HG03025 (cell line): ENCODE measurements around the gene KDM8.
A peak's percentile ranks its signal among the peaks of the same experiment; 100 is the strongest.
"Not testable (repeated sequence)": the region's sequence is repeated elsewhere in the genome, so short reads cannot be mapped to it uniquely, and the experiment has no call there.

Source experiments
- ATAC-seq: cut with Tn5 transposase; IDR thresholded peaks from one replicate; pipeline ENCODE4 v1.9.1; 2021; ENCODE audit warnings: mild to moderate bottlenecking, moderate library complexity; ENCODE audit not compliant: unreplicated experiment, low FRiP score

KDM8 gene

DNA sequence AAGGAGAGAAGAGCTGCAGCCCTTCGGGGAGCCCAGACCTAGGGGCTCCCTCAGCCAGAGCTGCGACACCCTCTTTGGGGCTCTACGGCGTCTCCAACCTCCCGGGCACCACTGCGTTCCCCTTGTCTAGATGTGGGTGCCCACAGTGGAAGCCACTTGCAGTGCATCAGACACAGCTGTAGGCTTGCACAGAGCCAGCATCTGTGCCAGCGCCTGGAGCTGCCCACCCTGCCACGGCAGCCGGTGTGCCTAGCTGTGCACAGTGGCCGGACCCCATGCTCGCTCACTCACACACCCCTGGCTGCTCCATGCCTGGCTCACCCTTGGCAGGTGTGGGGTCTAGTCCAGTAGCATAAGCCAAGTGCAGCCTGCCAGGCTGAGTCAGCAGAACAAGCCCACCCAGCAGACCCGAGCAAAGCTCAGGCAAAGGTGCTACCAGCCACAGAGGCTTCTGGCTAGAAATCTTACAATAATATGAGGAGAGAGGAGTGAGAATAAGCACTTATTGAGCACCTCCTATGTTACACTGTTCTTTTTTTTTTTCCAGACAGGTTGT lies 12.9 kb upstream of the KDM8 start:
- no peak for ATAC-seq

DNA sequence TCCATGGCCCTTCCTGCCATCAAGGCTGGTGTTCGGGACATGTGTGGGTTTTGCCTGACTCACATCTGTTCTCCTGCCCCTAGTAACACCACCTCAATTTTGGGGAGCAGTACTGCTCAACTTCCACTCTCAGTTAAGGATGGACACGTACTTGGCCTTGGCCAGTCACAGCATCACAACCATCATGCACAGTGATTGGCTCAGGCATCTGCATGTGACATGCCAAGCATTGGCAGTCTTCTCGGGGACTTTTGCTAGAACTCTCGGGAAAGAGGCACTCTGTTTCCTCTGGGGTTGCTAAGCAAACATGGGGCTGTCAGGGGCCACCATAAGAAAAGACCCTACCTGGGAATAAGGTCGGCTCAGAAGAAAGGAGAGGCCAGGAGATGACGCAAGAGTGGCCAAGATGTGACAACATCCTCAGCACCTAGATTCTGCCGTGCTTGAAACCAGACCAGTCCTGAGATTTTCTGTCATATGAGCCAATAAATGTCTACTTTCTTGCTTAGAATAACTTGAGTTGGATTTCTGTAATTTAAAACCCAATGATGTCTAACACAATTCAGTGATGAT lies 11.9 kb upstream of the KDM8 start:
- ATAC-seq: no peak

DNA sequence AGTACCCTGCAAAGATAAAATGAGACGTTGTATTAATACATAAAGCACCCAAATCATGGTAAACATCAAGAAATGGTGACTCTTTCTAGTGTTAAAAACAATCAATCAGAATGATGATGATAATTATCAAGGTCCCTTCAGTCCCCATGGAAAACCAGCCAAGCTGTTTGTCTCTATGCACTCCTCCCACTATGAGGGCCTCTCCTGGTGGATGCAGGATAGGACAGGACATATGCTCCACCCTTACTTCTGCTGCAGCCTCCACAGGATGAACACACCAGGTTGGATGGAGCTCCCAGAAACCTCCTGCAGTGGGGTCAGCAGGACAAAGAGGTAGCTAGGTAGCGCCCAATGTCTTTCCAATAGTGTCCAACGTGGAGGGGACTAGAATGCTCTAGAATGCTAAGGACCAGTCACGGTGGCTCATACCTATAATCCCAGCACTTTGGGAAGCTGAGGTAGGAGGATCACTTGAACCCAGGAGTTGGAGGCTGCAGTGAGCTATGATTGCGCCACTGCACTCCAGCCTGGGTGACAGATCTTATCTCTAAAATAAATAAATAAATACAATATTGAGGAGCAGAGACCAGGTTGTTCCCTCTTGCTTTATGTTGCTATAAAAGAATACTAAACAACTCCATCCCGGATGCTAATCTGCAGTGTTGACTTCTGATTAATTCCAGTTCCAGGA lies 9.9 kb upstream of the KDM8 start:
- ATAC-seq: no peak

DNA sequence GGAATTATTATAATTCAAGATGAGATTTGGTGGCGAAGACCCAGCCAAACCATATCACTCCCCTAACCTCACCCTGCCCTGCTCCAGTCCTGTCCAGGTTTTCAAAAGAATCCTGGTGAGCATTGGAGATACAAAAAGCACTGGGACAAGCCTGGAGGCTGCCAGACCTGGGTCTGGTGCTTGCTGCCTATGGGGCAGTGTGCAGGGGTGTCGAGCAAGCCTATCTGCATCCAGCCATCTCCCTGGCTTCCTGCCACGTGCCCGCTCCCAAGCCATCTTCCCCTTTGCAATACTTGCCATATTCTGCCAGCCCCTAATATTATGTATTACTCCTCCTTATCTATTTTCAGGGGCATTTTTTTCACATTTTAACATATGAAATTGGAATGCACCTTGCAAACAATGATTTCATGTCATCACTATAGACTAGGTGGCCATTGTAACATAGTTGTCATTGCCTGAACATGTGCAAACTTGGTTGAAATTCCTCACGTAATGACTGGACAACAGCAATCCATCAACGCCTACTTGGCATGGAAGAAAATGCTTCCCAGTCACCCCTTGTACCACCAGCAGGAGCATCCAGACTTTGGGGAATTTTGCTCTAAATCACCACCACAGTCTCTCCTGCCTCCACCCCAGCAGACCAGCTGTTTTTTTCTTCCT lies 8.1 kb upstream of the KDM8 start:
- no peak for ATAC-seq

DNA sequence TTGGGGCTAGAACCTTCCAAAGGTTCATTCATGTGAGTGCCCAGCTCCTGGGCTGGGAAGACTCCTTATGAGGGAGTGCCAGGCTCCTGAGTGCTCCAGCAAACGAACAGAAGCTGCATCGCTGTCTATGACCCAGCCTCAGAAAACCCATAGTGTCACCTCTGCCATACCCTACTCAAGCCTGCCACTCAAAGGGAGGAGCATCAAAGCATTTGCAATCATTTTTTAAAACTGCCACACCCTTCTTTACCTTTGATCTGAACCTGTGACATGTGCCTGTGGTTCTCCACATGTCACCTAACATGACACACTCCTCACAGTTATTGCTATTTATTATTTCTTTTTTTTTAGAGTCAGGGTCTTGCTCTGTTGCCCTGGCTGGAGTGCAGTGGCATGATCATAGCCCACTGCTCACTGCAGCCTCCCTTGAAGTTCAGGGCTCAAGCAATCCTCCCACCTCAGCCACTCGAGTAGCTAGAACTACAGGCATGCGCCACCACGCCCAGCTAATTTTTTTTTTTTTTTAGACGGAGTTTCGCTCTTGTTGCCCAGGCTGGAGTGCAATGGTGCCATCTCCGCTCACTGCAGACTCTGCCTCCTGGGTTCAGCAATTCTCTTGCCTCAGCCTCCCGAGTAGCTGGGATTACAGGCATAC lies 7.3 kb upstream of the KDM8 start:
- ATAC-seq: no peak

DNA sequence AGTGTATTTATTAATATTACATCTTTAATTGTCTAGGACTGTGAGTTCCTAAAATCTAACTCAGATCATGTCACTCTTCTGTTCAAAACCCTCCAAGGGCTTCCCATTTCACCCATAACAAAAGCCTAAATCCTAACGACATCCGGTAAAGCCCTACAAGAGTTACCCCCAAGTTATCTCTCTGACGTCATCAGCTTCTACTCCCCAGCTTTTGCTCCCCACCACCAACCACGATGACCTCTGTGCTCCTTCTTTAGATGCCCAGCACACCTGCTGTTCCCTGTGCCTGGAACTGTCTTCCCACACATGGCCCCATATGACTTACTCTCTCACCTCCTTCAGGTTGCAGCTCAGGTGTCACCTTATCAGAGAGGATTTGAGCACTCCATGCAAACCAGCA lies 6.3 kb upstream of the KDM8 start:
- ATAC-seq: no peak

DNA sequence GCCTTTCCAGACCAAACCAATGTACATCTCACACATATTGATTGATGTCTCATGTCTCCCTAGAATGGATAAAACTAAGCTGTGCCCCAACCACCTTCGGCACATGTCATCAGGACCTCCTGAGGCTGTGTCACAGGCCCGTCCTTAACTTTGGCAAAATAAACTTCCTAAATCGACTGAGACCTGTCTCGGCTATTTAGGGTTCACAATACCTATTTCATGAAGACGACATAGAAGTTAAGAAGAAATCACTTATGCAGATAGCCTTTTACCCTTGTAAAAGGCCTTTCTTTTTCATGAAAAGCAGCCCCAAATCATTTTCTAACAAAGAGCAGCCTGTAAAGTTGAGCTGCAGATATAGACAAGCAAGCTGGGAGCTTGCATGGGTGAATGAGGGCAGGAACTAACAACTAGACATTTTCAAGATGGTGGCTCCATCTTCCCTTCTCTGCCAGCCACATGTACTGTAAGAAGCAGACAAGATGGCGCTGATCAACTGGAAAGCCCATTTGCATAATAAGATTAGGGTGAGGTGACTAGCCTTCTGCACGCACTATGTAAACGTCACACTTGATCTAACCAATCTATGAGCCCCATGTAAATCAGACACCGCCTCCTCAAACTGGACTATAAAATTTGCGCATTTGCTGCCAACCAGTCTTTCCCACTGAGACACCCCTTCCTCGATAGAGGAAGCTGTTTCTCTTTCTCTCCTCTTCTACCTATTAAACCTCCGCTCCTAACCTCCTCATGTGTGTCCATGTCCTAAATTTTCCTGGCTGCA lies 4.7 kb upstream of the KDM8 start:
- ATAC-seq: no peak

DNA sequence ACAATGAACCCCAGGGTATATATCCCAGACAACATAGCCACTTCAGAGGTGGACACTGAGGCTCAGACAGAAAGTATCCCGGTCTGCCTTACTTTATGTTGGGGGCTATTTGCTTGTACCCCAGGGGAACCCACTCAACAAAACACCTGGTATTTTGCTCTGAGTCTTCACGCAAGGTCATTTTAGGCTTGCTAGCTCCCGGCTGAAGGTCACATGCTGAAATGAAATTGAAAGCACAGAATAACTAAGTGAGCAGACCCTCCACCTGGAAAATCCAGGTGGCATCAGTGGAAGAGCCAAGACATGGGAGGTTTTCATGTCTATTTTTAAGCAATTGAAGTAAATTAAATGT lies 4.1 kb upstream of the KDM8 start:
- ATAC-seq: no peak

DNA sequence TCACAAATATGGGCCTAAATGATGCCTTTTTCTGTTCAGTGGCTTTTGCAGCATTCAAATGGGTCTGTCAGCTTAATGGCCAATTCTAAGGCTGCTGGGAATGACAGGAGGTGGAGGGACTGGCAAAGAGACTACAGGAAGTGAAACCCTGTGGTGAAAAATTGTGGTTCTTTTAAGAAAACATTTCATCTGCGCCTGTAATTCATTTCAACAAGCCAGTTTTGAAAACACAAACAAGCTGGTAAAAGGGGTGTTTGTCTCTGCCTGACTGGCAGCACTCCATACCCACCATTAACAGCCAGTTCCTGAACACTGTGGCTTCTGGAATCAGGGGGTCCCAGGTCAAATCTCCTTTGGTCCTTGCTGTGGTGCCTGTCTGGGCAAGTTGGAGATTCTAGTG lies 3.6 kb upstream of the KDM8 start:
- ATAC-seq: no peak

DNA sequence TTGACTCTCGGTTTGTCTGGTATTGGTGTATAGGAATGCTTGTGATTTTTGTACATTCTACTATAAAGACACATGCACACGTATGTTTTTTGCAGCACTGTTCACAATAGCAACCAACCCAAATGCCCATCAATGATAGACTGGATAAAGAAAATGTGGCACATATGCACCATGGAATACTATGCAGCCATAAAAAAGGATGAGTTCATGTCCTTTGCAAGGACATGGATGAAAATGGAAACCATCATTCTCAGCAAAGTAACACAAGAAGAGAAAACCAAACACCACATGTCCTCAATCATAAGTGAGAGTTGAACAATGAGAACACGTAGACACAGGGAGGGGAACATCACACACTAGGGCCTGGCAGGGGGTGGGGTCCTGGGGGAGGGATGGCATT lies 2.4 kb upstream of the KDM8 start:
- ATAC-seq: not testable (repeated sequence)

DNA sequence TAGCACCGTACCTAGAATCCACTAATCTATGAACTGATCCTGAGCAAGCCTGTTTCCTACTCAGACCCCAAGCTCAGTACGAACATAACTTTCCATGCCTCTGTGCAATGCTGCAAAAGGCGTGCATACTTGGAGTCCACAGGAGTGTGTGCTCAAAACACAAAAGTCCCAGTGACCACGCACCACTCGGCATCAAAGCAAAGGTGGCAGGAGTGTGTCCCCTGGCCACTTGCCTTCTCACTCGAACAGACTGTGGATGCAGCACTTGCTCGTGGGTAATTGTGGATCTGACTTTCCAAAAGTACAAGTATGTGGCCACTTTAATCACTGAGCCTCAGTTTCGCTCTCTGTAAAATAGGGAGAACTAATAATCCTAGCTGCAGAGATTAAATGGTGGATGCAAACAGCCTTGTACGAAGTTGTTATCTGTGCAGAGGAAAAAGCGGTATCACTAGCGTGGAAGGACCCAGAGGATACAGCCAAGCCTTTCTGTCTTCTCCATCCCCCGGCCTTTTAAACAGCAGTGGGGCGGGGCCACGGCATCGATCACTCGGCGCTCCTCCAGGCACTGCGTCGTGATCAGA lies 311 bp upstream of the KDM8 start:
- peak; percentile 61 for ATAC-seq

DNA sequence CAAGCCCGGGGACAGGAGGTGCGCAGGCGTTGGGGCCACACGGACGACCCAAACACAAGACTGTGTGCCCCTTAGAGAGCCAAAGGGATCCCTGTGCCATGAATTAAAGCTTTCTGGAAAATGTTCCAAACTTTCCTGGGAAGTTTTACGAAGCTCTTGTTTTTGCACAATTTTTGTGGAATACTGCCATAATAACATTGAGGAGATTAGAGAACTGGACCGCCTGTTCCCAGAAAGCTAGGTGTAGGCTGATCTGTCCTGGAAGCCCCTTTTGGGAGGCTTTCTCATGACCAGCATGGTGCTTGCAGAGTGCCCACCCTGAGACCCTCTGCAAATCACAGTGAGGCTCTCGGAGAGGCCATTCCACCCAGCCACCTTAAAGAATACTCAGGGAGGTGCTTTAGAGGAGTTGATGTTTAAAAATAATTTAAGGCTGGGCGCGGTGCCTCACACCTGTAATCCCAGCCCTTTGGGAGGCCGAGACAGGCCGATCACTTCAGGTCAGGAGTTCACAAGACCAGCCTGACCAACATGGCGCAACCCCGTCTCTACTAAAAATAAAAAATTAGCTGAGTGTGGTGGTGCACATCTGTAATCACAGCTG lies 1.1 kb downstream of the KDM8 start:
- ATAC-seq: no peak

DNA sequence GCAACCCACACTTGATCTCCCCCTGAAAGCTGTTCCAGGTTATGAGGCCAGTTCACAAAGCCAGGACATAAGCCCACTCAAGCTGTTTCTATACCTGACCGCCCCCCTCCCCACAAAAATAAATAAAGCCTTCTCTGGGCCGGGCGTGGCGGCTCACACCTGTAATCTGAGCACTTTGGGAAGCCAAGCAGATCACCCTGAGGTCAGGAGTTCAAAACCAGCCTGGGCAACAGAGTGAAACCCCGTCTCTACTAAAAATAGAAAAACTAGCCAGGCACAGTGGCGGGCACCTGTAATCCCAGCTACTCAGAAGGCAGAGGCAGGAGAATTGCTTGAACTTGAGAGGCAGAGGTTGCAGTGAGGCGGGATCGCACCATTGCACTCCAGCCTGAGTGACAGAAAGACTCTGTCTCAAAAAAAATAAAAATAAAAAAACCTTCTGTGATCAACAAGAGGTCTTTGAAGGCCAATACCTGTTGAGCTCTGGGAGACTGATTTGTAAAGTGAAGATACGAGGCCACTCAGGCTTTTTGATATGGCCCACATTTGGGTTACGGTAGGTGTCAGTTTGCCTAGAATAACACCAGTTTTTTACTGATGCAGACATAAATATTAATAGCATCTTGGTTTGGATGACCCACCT lies 2.2 kb downstream of the KDM8 start:
- ATAC-seq: no peak

DNA sequence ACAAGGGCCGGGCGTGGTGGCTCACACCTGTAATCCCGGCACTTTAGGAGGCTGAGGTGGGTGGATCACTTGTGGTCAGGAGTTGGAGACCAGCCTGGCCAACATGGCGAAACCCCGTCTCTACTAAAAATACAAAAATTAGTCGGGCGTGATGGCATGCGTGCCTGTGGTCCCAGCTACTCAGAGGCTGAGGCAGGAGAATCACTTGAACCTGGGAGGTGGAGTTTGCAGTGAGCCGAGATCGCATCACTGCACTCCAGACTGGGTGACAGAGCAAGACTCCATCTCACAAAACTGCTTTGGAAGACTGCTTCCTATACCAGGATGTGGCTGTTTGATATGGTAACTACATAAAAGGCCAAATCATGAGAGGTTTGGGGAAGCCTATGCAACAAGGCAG lies 3.8 kb downstream of the KDM8 start:
- not testable (repeated sequence) for ATAC-seq

DNA sequence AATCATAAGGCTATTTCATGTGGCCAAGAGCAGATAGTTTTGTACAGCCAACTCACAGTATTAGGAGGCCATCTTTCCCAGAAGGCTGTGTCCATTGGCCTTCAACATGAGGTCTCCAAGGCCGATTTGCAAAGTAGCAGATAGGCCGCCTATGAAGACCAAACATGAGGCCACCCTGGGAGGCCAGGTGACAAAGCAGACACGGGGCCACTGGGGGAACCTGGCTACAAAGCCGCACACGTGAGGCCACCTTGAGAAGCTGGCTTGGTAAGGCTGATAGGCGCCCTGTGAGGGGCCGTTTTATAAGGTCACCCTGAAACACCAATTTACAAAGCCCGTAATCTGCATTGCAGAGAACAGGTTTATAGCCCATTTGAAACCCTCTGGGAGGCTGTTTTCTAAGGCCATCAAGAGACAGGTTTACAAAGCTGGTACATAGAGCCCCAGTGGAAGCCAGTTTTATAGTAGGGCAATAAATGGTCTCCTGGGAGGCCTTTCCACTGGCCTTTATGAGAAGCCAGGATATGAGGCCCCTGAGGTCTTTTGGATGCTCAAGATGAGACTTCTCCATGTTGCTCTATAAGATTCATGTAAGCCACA lies 4.9 kb downstream of the KDM8 start:
- ATAC-seq: no peak

DNA sequence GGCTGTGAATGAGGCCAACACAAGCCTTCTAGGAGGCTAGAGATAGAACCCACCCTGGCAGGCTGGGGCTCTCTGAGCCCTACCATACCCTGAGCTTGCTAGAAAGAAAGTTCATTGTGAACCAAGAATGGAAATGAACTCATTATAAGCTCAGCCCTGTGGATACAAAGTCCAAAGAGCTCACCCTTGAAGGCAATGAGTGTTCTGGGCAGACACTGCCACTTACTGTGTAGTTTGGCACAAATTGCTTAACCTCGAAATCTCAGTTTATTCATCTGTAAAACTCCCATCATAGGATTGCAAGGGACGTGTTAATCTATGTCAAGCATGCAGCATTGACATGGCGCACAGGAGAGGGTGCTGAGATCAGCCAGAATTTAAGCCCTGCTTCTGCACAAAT lies 5.5 kb downstream of the KDM8 start:
- no peak for ATAC-seq

DNA sequence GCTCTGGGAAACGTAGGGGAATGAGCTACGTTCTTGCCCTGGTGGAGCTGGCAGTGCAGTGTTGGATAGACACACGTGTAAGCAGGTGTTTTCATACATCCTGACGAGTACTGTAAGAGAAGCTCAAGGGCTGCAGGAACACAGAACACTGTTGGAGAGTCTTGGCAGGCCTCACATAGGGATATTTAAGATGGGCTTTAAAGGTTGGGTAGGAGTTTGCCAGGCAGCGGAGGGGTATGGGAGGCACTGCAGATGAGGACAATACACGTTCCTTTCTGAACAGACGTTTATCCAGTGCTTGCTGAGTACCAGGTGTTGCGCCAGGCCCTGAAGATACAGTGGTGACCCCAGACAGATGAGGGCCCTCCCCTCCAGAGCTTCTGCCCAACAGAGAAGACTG lies 6.3 kb downstream of the KDM8 start:
- no peak for ATAC-seq

DNA sequence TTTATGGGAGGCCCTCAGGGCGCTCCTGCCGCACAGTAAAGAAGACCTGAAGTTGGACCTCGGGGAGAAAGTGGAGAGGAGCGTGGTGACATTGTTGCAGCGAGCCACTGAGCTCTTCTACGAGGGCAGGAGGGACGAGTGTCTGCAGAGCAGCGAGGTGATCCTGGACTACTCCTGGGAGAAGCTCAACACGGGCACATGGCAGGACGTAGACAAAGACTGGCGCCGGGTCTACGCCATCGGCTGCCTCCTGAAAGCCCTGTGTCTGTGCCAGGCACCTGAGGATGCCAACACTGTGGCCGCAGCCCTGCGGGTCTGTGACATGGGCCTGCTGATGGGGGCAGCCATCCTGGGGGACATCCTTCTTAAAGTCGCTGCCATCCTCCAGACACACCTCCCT lies 6.8 kb downstream of the KDM8 start:
- no peak for ATAC-seq

DNA sequence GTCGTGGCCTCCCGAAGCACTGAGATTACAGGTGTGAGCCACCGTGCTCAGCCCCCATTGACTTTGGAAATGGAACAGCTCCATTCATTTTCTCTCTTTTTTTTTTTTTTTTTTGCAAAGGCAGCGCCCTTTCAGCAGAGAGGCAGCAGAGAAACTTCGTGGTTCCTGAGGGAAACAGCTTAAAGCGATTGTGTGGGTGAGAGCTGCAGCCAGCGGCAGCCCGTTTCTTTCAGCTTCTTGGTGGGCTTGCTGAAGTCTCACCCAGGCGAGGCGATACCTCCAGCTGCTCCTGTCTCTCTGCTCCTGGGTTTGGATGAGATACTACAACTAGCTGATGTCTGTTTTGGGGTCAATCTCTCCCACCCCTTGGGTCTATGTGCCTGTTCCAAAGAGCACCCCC lies 7.7 kb downstream of the KDM8 start:
- no peak for ATAC-seq
